ENCODE data around the gene ZNF605. TPM values are rescaled to one million over a fixed set of nuclear protein-coding genes. Genes with fewer than 3 reads are reported as not detected.

The ZNF605 gene
- total and polyA plus RNA-seq, 2 donors (not counting 1 experiment from before 2014, with no cell fraction given), result 6.0 to 21.7 TPM

- no peaks in the 10 kb centered on the region for H3K27me3 ChIP-seq (replicated peaks in 1 of 4; ENCODE audit: control extremely low read depth in 1 of 4, control insufficient read depth in 3 of 4, insufficient read depth in 4 of 4, low read length in 3 of 4)
- peak within 1 kb of the TSS; percentile 69 to 90 (median 77) for H3K4me3 ChIP-seq (ENCODE audit: control extremely low read depth in 1 of 5, extremely low read depth in 1 of 5, insufficient read depth in 1 of 5, low read depth in 2 of 5, low read length in 4 of 5)
- ChIA-PET POLR2A (interaction anchor here (0.8 to 1.0 kb wide), 4 partner anchors 21 to 293 kb away, joined by 3 to 5 read pairs (median 4); partner anchors contain the start of gene ZNF268), CTCF (no interaction called here)
- H3K9me3 ChIP-seq (ENCODE audit: control extremely low read depth in 1 of 3, control insufficient read depth in 2 of 3, insufficient read depth in 1 of 3, low read length in 2 of 3), result peaks cover 0 to 10% (median 0%) of the 10 kb centered on the region in 3 donors
- peaks cover 1 to 3% of the 10 kb centered on the region in 2 experiments for H3K36me3 ChIP-seq (replicated peaks in 1 of 2; ENCODE audit: control extremely low read depth in 1 of 2, control insufficient read depth in 1 of 2, extremely low read depth in 1 of 2, insufficient read depth in 2 of 2, low read length in 1 of 2)
- intact Hi-C loops (cut with micrococcal nuclease), result loop anchor here (1.0 to 5.0 kb wide), 8 partner anchors 17 to 243 kb away; partner anchors contain the start of genes ANKLE2, POLE, PXMP2 and ZNF10
- peak within 1 kb of the TSS; percentile 88 for H3K9ac ChIP-seq (ENCODE audit: low read length)
- Mint-ChIP-seq H3K4me1 (peaks cover 30% of the 10 kb centered on the region), H3K27ac (peak within 1 kb of the TSS; percentile 100), H3K9me3 (ENCODE audit: insufficient read depth) (no peaks in the 10 kb centered on the region), H3K4me3 (peak within 1 kb of the TSS; percentile 99), H3K27me3 (peaks cover 6% of the 10 kb centered on the region)
- DNase-seq (peak; percentile 98), ATAC-seq (ENCODE audit: low read depth) (peak; percentile 98)
- H3K27ac ChIP-seq (ENCODE audit: low read length in 2 of 2), result peak within 1 kb of the TSS; percentile 92 to 98
- 2% methylated on average over 81 of the region's 84 CpGs for WGBS (ENCODE audit: insufficient coverage)
- TF ChIP-seq EZH2 (IDR thresholded peaks at IDR 0.05; ENCODE audit: borderline replicate concordance, insufficient read depth, low read depth, low read length, poor library complexity, severe bottlenecking) (no peak), CTCF (IDR thresholded peaks at IDR 0.05) (no peak)
- H2AFZ ChIP-seq (ENCODE audit: insufficient read depth, low read depth, low read length, poor library complexity, severe bottlenecking), result peak within 1 kb of the TSS; percentile 91
- peak within 1 kb of the TSS; percentile 82 for H3K4me2 ChIP-seq (replicated peaks; ENCODE audit: low read depth, low read length, poor library complexity, severe bottlenecking)
- peaks cover 37% of the 10 kb centered on the region for H3K79me2 ChIP-seq (ENCODE audit: control insufficient read depth, insufficient read depth, low read length)
- H3K4me1 ChIP-seq (ENCODE audit: control insufficient read depth in 2 of 2, insufficient read depth in 2 of 2, low read length in 2 of 2), result peaks cover 11 to 16% of the 10 kb centered on the region in 2 donors
- no peaks in the 10 kb centered on the region for H4K20me1 ChIP-seq (ENCODE audit: control insufficient read depth, insufficient read depth, low read length, poor library complexity, severe bottlenecking)
Observed at GRCh38 chr12:132887513-132888351, 68.4 kb downstream of the ZNF605 start, which contains the start of gene CHFR. CHFR (minus strand) TSS chr12:132887605; CDS start chr12:132887328, 277 bp downstream.

All from B cell (primary cell).